Right lobe of liver (tissue), 6 donors: Measurements from ENCODE around the gene IZUMO3. TPM values are rescaled to one million over a fixed set of nuclear protein-coding genes. Genes with fewer than 3 reads are reported as not detected.

Experiments used
- ATAC-seq, 4 donors: fragments of 200-7000 bp; cut with Tn5 transposase; one replicate each; pipeline ENCODE4 v1.9.1; 2020; ENCODE audit warnings: mild to moderate bottlenecking in 4 of 4, moderate library complexity in 4 of 4
- DNase-seq, 3 donors: peaks; one replicate each; pipeline ENCODE4 v3.0.0-alpha.2; 2020
- H3K27ac ChIP-seq, 3 donors: fragments of 200-600 bp; one replicate each; pipeline ENCODE4 v1.8.0; 2022
- H3K27me3 ChIP-seq, 2 donors: fragments of 200-600 bp; one replicate each; pipeline ENCODE4 v1.8.0; 2022
- H3K36me3 ChIP-seq, 4 donors: fragments of 200-600 bp; sonication (generic) in 1 of 4; one replicate each; pipeline versions ENCODE4 v1.5.1 to v1.8.0; 2017 to 2022; ENCODE audit warnings: control low read depth in 1 of 4
- H3K4me1 ChIP-seq, 4 donors: fragments of 200-600 bp; sonication (generic) in 1 of 4; one replicate each; pipeline versions ENCODE4 v1.5.1 to v1.8.0; 2017 to 2022; ENCODE audit warnings: control low read depth in 1 of 4
- H3K4me3 ChIP-seq, 3 donors: fragments of 200-600 bp; one replicate each; pipeline ENCODE4 v1.8.0; 2022
- H3K9me3 ChIP-seq, 4 donors: fragments of 200-600 bp; sonication (generic) in 1 of 4; one replicate each; pipeline versions ENCODE4 v1.5.1 to v1.8.0; 2017 to 2022; ENCODE audit warnings: control low read depth in 1 of 4
- CTCF ChIP-seq, 4 donors: fragments of 200-600 bp in 3 of 4; fragments of 450-650 bp in 1 of 4; IDR thresholded peaks; one replicate each; pipeline versions ENCODE4 v1.5.1 to v1.8.0; 2016 to 2022; ENCODE audit warnings: antibody characterized with exemption in 4 of 4, mild to moderate bottlenecking in 2 of 4
- POLR2A ChIP-seq: fragments of 450-650 bp; IDR thresholded peaks from one replicate; pipeline ENCODE4 v1.6.1; 2017; ENCODE audit warnings: antibody characterized with exemption, mild to moderate bottlenecking
- WGBS: methylation state at CpG from one replicate; pipeline ENCODE4 v1.1.6; 2018; ENCODE audit warnings: low coverage, low lambda C conversion rate; ENCODE audit not compliant: insufficient coverage; ENCODE audit errors: missing lambda C conversion rate; 5-methylcytosine and 5-hydroxymethylcytosine counted together
- intact Hi-C, 2 donors: fragments of 100-400 bp; cut with DNase I; formaldehyde crosslinking; loops; one replicate each; pipeline versions ENCODE4 v1.11.2 to v1.14.1; 2022
- total RNA-seq, 6 experiments: library from RNA; depleted of rRNA in 2 of 6; stranded (reverse); fragments of >200 nt in 2 of 6; fragmentation: NEBNext Ultra II Directional in 3 of 6; extraction: Animal tissue kit (Norgen Biotek cat#: 25700) in 3 of 6; gene quantifications; one replicate each; pipeline versions ENCODE4 v1.1.0 to v1.2.4, GENCODE V29; 2016 to 2023
- donor health status: DM: no; HTN: yes; CAD: no.
- donor health status: DM: no; HTN: no; CAD: no.
- donor health status: DM: no; HTN: no; CAD: no.
- donor health status: DM: no; HTN: yes; CAD: no.
- donor health status: DM: no; HTN: yes; CAD: no.

The IZUMO3 gene
- total RNA-seq, 6 experiments from 2014 or later, result not detected

DNA sequence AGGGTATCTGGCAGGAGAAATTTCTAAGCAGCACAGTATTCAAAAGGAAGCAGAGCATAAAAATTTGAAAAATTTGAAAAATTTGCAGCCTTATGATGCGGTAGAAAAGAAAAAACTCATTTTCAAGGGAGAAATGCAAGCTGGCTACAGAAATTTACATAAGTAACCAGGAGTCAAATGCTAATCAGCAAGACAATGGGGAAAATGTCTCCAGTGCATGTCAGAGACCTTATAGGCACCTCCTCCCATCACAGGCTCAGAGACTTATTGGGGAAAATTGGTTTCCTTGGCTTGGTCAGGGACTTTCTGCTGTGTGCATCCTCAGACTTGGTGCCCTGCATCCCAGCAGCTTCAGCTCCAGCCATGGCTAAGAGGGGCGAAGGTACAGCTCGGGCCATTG lies 35.8 kb downstream of the IZUMO3 start:
- DNase-seq, result no peak
- intact Hi-C loops, result no loop called here
- TF ChIP-seq CTCF (IDR thresholded peaks at IDR 0.05) (no peak), POLR2A (no peak)
- Histone ChIP-seq H3K27ac (no peak overlapping the region), H3K27me3 (no peaks in the 10 kb centered on the region), H3K36me3 (no peaks in the 10 kb centered on the region), H3K4me1 (no peaks in the 10 kb centered on the region), H3K4me3 (no peak overlapping the region), H3K9me3 (no peaks in the 10 kb centered on the region)
- no peak for ATAC-seq
- WGBS, result 50% methylated on average over 1 of the region's 3 CpGs

- Histone ChIP-seq H3K36me3 (no peaks in the 10 kb centered on the region), H3K9me3 (no peaks in the 10 kb centered on the region), H3K4me1 (no peaks in the 10 kb centered on the region), H3K27me3 (no peaks in the 10 kb centered on the region), H3K27ac (no peak overlapping the region), H3K4me3 (no peak overlapping the region)
- ATAC-seq (no peak), DNase-seq (no peak)
- WGBS, result 48% methylated on average over 3 of the region's 3 CpGs
- intact Hi-C loops, result no loop called here
- TF ChIP-seq POLR2A (no peak), CTCF (IDR thresholded peaks at IDR 0.05) (no peak)
Measured at GRCh38 chr9:24504521-24504920, 41.2 kb downstream of the IZUMO3 start.

GRCh38 chr9:24502206-24502937 lies 43.3 kb downstream of the IZUMO3 start:
- Histone ChIP-seq H3K27ac (no peak overlapping the region), H3K36me3 (no peaks in the 10 kb centered on the region), H3K4me1 (no peaks in the 10 kb centered on the region), H3K4me3 (no peak overlapping the region), H3K27me3 (no peaks in the 10 kb centered on the region), H3K9me3 (no peaks in the 10 kb centered on the region)
- WGBS, result 20% methylated on average over 1 of the region's 1 CpG
- intact Hi-C loops, result no loop called here
- ATAC-seq (no peak), DNase-seq (no peak)
- TF ChIP-seq POLR2A (no peak), CTCF (IDR thresholded peaks at IDR 0.05) (no peak)

DNA sequence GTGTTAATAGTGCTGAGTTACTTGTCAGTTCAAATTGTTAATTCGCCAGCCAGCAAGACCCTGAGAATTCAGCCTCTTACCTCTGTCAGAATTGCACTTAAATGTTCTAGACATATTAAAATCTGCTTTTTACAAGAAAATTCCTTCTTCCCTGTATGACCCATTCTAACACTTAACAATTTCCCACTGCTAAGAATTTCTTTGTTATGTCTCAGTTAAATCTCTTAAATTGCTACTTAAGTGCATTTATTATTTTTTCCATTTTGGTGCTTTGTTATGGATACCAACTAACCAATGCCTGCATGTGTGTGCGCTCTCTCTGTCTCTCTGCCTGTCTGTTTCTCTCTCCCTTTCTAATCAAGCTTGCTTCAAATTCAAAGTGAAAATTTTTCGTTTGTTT lies 44.9 kb downstream of the IZUMO3 start:
- no peak for ATAC-seq

More for the DNA sequence above, 44.9 kb downstream of the IZUMO3 start:
- Histone ChIP-seq H3K4me1 (no peaks in the 10 kb centered on the region), H3K9me3 (no peaks in the 10 kb centered on the region), H3K36me3 (no peaks in the 10 kb centered on the region), H3K27me3 (no peaks in the 10 kb centered on the region), H3K27ac (no peak overlapping the region), H3K4me3 (no peak overlapping the region)
- DNase-seq, result no peak
- TF ChIP-seq POLR2A (no peak), CTCF (IDR thresholded peaks at IDR 0.05) (no peak)
- intact Hi-C loops, result no loop called here
- 41% methylated on average over 3 of the region's 3 CpGs for WGBS
